H9 (cell line): ENCODE results near the gene NFATC1. TPM values are rescaled to one million over a fixed set of nuclear protein-coding genes. Genes with fewer than 3 reads are reported as not detected.

Experiments
- DNase-seq: peaks from one replicate; pipeline ENCODE4 v3.0.0-alpha.2; 2017
- H2AFZ ChIP-seq: one replicate; pipeline ENCODE4 v1.6.1; 2013; ENCODE audit warnings: mild to moderate bottlenecking, low read length, control low read depth, moderate library complexity
- H2AK5ac ChIP-seq: 2 replicates; pipeline ENCODE4 v1.6.1; 2013; ENCODE audit warnings: low read length, control low read depth, mixed read lengths; ENCODE audit not compliant: insufficient read length
- H2BK120ac ChIP-seq: one replicate; pipeline ENCODE4 v1.6.1; 2013; ENCODE audit warnings: low read depth, mild to moderate bottlenecking, low read length, control low read depth, inconsistent platforms; ENCODE audit not compliant: poor library complexity, severe bottlenecking
- H2BK12ac ChIP-seq: 2 replicates; pipeline ENCODE4 v1.6.1; 2013; ENCODE audit warnings: low read length, control low read depth, mixed read lengths, low read depth; ENCODE audit not compliant: insufficient read length
- H2BK15ac ChIP-seq: 2 replicates; pipeline ENCODE4 v1.6.1; 2013; ENCODE audit warnings: low read depth, low read length, control low read depth
- H2BK20ac ChIP-seq: one replicate; pipeline ENCODE4 v1.6.1; 2013; ENCODE audit warnings: low read depth, mild to moderate bottlenecking, low read length, control low read depth, inconsistent platforms; ENCODE audit not compliant: poor library complexity, severe bottlenecking
- H2BK5ac ChIP-seq: 2 replicates; pipeline ENCODE4 v1.6.1; 2013; ENCODE audit warnings: low read length, control low read depth, mixed read lengths; ENCODE audit not compliant: insufficient read length
- H3K14ac ChIP-seq: 2 replicates; pipeline ENCODE4 v1.6.1; 2013; ENCODE audit warnings: low read length, control low read depth; ENCODE audit not compliant: insufficient read depth
- H3K18ac ChIP-seq: 2 replicates; pipeline ENCODE4 v1.6.1; 2013; ENCODE audit warnings: low read depth, mild to moderate bottlenecking, mixed read lengths, low read length, control low read depth; ENCODE audit not compliant: insufficient read length
- H3K23ac ChIP-seq: 2 replicates; pipeline ENCODE4 v1.6.1; 2013; ENCODE audit warnings: low read length, control low read depth, mixed read lengths, low read depth; ENCODE audit not compliant: insufficient read length
- H3K23me2 ChIP-seq: 2 replicates; pipeline ENCODE4 v1.6.1; 2013; ENCODE audit warnings: low read depth, mild to moderate bottlenecking, mixed read lengths, low read length, control low read depth; ENCODE audit not compliant: insufficient read length, poor library complexity, severe bottlenecking
- H3K27ac ChIP-seq: 2 replicates; pipeline ENCODE4 v1.5.1; 2013; ENCODE audit warnings: low read length, control low read depth, mixed read lengths, low read depth; ENCODE audit not compliant: insufficient read length
- H3K27me3 ChIP-seq: 2 replicates; pipeline ENCODE4 v1.6.1; 2013; ENCODE audit warnings: low read length, control low read depth, inconsistent platforms; ENCODE audit not compliant: insufficient read depth
- H3K4ac ChIP-seq: 2 replicates; pipeline ENCODE4 v1.6.1; 2013; ENCODE audit warnings: low read depth, mild to moderate bottlenecking, control low read depth, inconsistent platforms, low read length, moderate library complexity
- H3K4me1 ChIP-seq: 2 replicates; pipeline ENCODE4 v1.6.1; 2013; ENCODE audit warnings: low read length, control low read depth, inconsistent platforms; ENCODE audit not compliant: insufficient read depth
- H3K4me2 ChIP-seq: 2 replicates; pipeline ENCODE4 v1.6.1; 2013; ENCODE audit warnings: low read length, control low read depth, mixed read lengths; ENCODE audit not compliant: insufficient read length, insufficient read depth
- H3K56ac ChIP-seq: 2 replicates; pipeline ENCODE4 v1.6.1; 2013; ENCODE audit warnings: low read depth, mild to moderate bottlenecking, mixed read lengths, low read length, control low read depth; ENCODE audit not compliant: insufficient read length
- H3K79me1 ChIP-seq: 2 replicates; pipeline ENCODE4 v1.6.1; 2013; ENCODE audit warnings: low read depth, mild to moderate bottlenecking, moderate library complexity, low read length, control low read depth, inconsistent platforms; ENCODE audit not compliant: insufficient read depth, poor library complexity, severe bottlenecking
- H3K79me2 ChIP-seq: 2 replicates; pipeline ENCODE4 v1.6.1; 2013; ENCODE audit warnings: low read length, control low read depth, inconsistent platforms; ENCODE audit not compliant: insufficient read depth
- H3K9ac ChIP-seq: 2 replicates; pipeline ENCODE4 v1.6.1; 2013; ENCODE audit warnings: low read length, control low read depth, mixed read lengths; ENCODE audit not compliant: insufficient read length; ENCODE audit errors: extremely low read depth
- H3K9me3 ChIP-seq: one replicate; pipeline ENCODE4 v1.6.1; 2013; ENCODE audit warnings: low read depth, low read length, inconsistent platforms; ENCODE audit not compliant: control insufficient read depth
- H3T11ph ChIP-seq: one replicate; pipeline ENCODE4 v1.6.1; 2013; ENCODE audit warnings: mild to moderate bottlenecking, low read length, control low read depth, inconsistent platforms
- H4K20me1 ChIP-seq: one replicate; pipeline ENCODE4 v1.6.1; 2013; ENCODE audit not compliant: control insufficient read depth, insufficient read length, insufficient read depth
- H4K5ac ChIP-seq: 2 replicates; pipeline ENCODE4 v1.6.1; 2013; ENCODE audit warnings: low read depth, mild to moderate bottlenecking, mixed read lengths, low read length, control low read depth; ENCODE audit not compliant: insufficient read length
- H4K8ac ChIP-seq: replicated peaks from 2 replicates; pipeline ENCODE4 v1.6.1; 2013; ENCODE audit warnings: low read length, control low read depth, mixed read lengths, low read depth; ENCODE audit not compliant: insufficient read length
- H4K91ac ChIP-seq: 2 replicates; pipeline ENCODE4 v1.6.1; 2013; ENCODE audit warnings: low read depth, mild to moderate bottlenecking, moderate library complexity, mixed read lengths, low read length, control low read depth; ENCODE audit not compliant: insufficient read length
- H3K27ac Mint-ChIP-seq, 3 experiments: 2 replicates in 2 of 3; 3 replicates in 1 of 3; pipeline ENCODE4 v1.8.0; 2020 to 2021; ENCODE audit warnings: mixed read lengths in 3 of 3, mild to moderate bottlenecking in 1 of 3, moderate library complexity in 1 of 3
- H3K27me3 Mint-ChIP-seq: 2 replicates; pipeline ENCODE4 v1.8.0; 2021; ENCODE audit warnings: low read depth, mild to moderate bottlenecking, moderate library complexity, mixed read lengths
- H3K36me3 Mint-ChIP-seq, 3 experiments: 2 replicates in 2 of 3; 3 replicates in 1 of 3; pipeline ENCODE4 v1.8.0; 2020 to 2021; ENCODE audit warnings: low read depth in 3 of 3, mixed read lengths in 3 of 3; ENCODE audit not compliant: insufficient read depth in 1 of 3
- H3K4me1 Mint-ChIP-seq, 2 experiments: 2 replicates each; pipeline ENCODE4 v1.8.0; 2020; ENCODE audit warnings: mixed read lengths in 2 of 2
- H3K4me3 Mint-ChIP-seq, 2 experiments: 2 replicates in 1 of 2; 3 replicates in 1 of 2; pipeline ENCODE4 v1.8.0; 2020 to 2021; ENCODE audit warnings: mild to moderate bottlenecking in 2 of 2, mixed read lengths in 2 of 2, moderate library complexity in 1 of 2
- H3K9me3 Mint-ChIP-seq, 2 experiments: 2 replicates in 1 of 2; 3 replicates in 1 of 2; pipeline ENCODE4 v1.8.0; 2020; ENCODE audit warnings: mild to moderate bottlenecking in 2 of 2, mixed read lengths in 2 of 2, moderate library complexity in 1 of 2
- CTCF ChIP-seq: fragments of 200-600 bp; sonication (generic); conservative IDR thresholded peaks from 3 replicates; pipeline ENCODE4 v1.8.0; 2021; ENCODE audit warnings: antibody characterized with exemption, mild to moderate bottlenecking
- WGBS: extraction: QIAGEN DNeasy Blood & Tissue Kit; methylation state at CpG from one replicate; pipeline ENCODE4 v1.1.7; 2013; ENCODE audit warnings: missing lambda C conversion rate, low lambda C conversion rate, mixed read lengths; ENCODE audit not compliant: insufficient read length; ENCODE audit errors: extremely low coverage; 5-methylcytosine and 5-hydroxymethylcytosine counted together
- total RNA-seq: library from RNA; stranded (reverse); gene quantifications from 2 replicates; pipeline ENCODE4 v1.2.1, GENCODE V29; 2021

Gene NFATC1
- total RNA-seq, 1 experiment from 2014 or later, result 5.5 TPM

GRCh38 chr18:79549638-79550000, 153.9 kb downstream of the NFATC1 start:
- no peak overlapping the region for H3K23ac ChIP-seq
- H4K5ac ChIP-seq, result no peak overlapping the region
- no peaks in the 10 kb centered on the region for H3K9me3 ChIP-seq
- no peak overlapping the region for H2BK5ac ChIP-seq
- H2BK12ac ChIP-seq, result no peak overlapping the region
- no peak overlapping the region for H4K91ac ChIP-seq
- no peak overlapping the region for H3K4ac ChIP-seq
- H3K56ac ChIP-seq, result no peak overlapping the region
- Mint-ChIP-seq H3K4me1 (no peaks in the 10 kb centered on the region), H3K27ac (no peak overlapping the region), H3K9me3 (peaks cover 3 to 4% of the 10 kb centered on the region in 2 experiments; a peak in 2 of 5 replicates), H3K27me3 (no peaks in the 10 kb centered on the region), H3K4me3 (no peak overlapping the region), H3K36me3 (no peaks in the 10 kb centered on the region)
- DNase-seq, result no peak
- no peak overlapping the region for H3K18ac ChIP-seq
- no peak overlapping the region for H3K27ac ChIP-seq
- no peak for TF ChIP-seq CTCF
- H2AK5ac ChIP-seq, result no peak overlapping the region
- no CpG with 5 or more reads among the region's 20 CpGs for WGBS
- no peaks in the 10 kb centered on the region for H3K79me2 ChIP-seq
- no peak overlapping the region for H4K8ac ChIP-seq
- no peaks in the 10 kb centered on the region for H3K27me3 ChIP-seq
- H4K20me1 ChIP-seq, result no peaks in the 10 kb centered on the region
- no peak overlapping the region for H2BK20ac ChIP-seq
- H3K4me1 ChIP-seq, result no peaks in the 10 kb centered on the region
- H3T11ph ChIP-seq, result no peak overlapping the region
- no peak overlapping the region for H2AFZ ChIP-seq
- H3K9ac ChIP-seq, result no peak overlapping the region
- no peak overlapping the region for H2BK15ac ChIP-seq
- no peak overlapping the region for H3K4me2 ChIP-seq
- H3K23me2 ChIP-seq, result no peaks in the 10 kb centered on the region
- no peaks in the 10 kb centered on the region for H3K79me1 ChIP-seq
- H2BK120ac ChIP-seq, result no peak overlapping the region
- H3K14ac ChIP-seq, result no peak overlapping the region
